DMS79 (cell line): ENCODE data around the gene SLC23A2.
A peak's percentile ranks its signal among the peaks of the same experiment; 100 is the strongest.

Source experiments
- DNase-seq: peaks from one replicate; lab custom pipeline; 2025; lab: John Stamatoyannopoulos, UW

Gene SLC23A2

DNA sequence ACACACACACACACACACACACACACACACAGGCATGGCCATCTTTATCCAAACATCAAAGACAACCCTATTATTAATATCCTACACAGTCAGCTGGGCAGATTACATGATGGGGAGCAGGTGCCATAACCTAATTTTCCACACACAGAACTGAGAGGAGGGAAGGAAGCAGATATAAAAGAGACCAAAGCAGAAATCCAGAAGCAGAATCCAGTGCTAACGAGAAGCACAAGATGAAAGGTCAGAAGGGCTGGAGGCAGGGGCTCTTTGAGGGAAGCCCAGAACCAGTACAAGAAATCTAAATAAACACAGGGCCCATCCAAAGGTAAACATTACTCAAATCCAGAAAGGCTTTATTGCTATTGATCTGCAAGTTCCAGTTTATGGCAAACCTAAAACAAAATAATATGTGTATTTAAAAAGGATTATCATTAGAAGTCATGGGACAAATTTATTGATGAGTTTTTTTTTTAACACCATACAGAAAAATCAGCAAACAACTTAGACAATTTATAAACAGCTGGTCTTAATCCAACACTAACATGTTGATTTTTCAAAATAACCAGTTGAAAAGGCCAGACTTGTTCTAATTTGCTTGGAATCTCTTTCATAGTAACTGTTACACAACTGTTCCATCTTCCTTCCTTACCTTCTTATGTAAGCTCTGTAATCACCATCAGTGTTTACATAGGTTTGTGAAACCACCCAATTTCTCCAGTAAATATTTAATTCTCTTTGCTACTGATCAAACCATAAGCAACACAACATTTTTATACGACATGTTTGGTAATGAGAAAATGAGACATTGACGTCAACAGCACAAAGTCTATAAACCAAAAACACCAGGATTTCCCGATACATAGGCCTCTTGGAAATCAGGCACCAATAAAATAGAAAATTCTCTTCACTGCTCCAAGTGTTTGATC is 34.2 kb downstream of the SLC23A2 start:
- no peak for DNase-seq

DNA sequence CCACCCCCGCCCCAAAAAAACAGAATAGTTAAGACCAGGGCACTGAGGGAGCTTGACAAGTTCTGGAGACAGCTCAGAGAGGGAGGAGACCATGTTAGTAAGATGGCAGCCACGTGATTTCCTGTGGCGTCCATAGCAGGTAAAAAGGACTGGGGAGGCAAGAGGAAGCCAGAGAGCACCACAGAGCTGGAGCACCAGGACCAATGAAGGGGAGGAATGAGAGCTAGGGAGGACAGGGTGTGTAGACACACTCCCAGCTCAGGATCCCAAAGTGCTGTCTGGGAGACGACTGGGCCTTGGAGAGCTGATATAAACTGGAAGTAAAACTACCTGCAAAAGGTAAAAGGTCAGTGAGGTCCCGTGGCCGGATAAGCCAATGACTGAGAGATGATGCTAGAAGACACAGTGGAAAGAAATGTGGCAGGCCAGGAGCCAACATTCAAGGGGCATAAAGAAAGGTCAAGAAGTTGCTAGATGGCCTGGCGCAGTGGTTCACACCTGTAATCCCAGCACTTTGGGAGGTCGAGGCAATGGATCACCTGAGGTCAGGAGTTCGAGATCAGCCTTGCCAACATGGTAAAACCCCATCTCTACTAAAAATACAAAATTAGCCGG is 39.0 kb downstream of the SLC23A2 start:
- no peak for DNase-seq

DNA sequence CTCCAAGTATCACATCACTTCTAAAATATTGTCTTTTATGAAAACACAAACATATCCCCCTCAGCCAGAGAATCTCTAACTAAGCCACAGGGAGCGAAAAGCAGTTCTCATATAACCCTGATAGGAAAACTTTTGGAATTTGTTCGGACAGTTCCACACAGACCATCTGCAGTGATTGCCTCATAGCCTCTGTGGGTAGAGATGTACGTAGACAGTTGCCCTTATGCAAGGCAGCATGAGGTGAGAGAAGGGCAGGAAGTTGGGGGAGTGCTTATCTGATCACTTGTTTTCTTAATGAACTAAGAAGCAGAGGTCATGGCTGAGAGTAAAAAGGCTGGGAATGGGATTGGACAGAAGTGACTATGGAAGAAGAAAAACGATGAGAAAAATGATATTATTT is 39.6 kb downstream of the SLC23A2 start:
- DNase-seq: no peak

DNA sequence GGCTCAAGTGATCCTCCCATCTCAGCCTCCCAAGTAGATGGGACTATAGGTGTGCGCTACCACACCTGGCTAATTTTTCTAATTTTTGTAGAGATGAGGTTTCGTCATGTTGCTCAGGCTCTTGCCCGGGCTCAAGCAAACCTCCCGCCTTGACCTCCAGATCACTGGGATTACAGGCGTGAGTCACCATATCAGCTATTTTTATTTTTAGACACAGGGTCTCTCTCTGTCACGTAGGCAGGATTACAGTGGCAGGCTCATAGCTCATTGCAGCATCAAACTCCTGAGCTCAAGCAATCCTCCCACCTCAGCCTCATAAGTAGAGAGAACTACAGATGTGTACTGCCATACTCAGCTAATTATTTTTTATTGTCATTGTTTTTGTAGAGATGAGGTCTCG is 41.7 kb downstream of the SLC23A2 start:
- no peak for DNase-seq

DNA sequence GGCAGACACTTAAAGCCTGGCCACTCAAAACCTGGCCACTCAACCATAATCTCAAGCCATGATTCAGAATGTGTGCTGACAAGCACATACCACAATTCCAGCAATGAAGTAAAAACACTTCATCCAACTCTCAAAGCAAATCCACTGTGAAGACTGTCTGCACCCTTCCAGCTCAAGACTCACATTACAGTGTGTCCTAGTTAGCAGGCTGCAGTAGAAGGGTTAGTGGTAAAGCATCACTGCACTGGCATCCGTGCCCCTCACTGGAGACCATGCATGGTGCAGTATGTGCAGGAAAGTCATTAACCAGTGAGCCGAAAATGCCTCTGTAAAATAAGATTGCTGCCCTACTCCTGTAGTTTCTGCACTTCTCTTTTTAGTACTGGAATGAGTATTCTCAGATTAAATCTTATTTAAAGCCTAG is 43.4 kb downstream of the SLC23A2 start:
- DNase-seq: peak; percentile 56

DNA sequence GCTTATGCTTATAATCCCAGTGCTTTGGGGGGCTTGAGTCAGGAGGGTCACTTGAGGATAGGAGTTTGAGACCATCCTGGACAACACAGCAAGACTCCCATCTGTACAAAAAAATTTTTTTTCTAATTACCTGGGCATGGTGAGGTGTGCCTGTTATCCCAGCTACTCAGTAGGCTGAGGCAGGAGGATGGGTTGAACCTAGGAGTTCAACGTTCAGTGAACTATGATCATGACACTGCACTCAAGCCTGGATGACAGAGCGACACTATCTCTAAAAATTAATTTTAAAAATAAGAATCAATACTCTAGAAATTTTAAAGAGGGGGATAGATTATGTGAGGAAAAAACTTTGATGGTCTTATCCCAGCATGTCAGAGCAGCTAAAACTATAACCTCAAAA is 44.1 kb downstream of the SLC23A2 start:
- no peak for DNase-seq

DNA sequence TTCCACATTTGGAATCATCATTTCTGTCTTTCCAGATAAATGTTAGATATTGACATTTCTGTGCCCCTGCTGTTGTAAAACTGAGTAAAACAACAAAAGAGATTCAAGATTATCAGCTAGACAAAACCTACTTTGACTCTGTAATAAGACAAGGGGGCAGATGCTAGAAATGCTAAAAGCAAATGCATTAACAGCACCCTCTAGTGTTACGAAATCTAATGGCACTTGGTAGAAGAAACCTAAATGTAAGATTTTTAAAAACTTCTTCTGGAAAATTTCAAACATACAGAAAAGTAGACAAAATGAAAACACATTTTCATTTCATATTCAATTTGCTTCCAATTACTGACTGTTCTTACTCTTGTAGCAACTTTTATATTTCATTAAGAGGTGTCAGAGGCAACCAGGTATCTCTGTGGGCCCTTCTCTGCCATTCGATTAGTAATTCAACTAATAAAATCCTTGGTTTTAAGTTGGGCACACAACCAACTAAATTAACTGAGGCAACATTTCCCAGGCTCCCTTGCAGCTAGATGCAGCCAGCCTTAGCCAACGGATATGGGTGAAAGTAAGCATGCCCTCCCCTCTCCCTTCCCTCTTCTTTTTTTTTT is 45.0 kb downstream of the SLC23A2 start:
- peak; percentile 27 for DNase-seq

DNA sequence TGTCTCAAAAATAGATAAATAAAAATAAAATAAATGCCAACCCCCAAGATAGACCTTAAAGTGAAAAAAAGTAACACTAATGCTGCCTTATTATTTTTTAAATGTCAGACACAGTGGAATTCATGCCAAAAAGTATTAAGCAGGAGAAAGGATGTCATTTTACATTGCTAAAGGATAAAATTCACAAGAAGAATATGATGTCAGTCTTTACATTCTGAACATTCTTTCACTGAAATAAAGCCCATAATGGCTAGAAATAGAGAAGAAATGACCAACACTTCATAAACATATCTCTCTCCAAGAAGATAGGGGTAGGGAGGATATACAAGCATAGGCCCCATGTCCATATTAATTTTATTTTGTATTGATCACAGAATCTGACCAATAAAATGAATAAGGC is 47.4 kb downstream of the SLC23A2 start:
- no peak for DNase-seq

DNA sequence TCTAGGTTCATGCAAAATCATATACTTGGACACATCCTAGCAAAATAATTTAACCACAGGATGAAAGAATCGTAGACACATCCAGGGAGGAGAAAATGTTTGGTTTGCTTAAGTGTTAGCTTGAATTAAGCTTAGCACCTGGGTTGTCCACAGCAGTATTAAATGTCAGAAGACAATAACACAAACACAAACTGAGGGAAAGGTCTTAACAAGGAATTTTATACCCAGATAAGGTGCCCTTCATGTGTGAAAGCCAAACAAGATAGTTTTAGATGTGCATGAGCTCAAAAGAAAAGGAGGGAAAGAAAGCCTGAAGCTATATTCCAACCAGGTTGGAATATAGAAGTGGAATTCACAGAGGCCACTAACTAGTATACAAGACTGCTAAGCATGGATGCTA is 49.1 kb downstream of the SLC23A2 start:
- no peak for DNase-seq

DNA sequence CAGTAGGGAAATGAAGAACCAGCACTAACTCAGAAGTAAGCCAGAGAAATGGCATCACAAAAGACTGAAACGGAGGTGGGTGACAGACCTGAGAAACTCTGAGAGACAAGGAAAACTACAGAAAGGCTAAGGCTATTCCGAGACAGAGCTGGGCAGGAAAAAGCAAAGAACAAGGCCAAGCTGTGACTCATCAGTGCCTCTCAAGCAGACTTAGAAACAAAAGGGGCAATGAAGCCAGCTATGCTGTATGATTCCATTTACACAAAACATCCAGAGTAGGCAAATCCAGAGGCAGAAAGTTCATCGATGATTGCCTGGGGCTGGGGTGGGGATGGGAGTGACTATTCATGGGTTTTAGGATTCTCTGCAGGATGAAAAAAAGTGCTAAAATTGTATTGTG is 50.0 kb downstream of the SLC23A2 start:
- no peak for DNase-seq

DNA sequence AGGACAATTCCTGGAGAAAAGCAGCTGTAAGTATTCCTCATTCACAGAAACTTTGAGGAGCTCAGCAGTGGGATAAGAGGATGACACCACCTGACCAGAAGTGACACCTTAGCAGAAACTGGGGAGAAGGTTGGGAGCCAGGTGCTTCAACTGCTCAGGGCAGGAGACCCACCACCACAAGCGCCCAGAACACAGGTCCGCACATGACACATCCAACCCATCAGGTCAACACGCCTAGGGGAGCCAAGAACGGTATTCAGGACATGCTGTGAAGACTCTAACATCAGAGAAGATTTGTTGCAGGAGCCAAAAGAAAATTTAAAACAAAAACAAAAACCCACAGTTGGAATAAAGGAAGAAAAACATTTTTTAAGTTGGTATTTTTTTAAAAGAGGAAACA is 50.5 kb downstream of the SLC23A2 start:
- DNase-seq: no peak

DNA sequence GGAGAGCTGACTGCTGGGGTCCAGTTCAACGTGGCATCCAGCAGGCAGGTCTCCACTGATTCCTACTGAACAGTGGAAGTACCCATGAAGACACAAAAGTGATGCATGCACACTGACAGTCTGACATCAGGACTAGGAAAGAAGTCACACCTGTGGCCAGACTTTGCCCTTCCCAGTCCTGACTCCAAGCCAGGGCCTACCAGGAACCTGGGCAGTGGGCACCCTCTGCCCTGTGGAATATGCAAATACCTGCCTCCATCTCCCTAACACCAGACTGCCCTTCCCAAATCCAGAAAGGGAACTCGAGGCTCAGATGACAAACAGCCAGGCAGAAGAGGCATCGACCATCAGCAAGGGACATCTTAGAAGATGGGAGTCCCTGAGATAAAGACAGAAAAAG is 50.9 kb downstream of the SLC23A2 start:
- DNase-seq: no peak

DNA sequence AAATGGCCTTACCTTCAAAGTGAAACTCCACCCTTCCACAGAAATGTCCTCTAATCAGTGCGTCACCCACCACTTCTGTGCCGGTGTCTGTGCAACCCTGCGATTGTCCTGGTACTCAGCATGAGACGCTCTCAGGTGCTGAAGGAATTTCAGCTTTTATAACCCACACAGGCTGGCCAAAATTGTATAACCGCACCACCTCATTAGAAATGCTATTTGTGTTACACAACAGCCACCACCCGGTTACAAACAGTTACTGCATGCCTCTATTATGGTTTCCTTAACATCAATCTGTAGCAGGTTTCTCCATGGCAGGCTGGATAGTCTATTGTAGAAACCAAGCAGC is 51.5 kb downstream of the SLC23A2 start:
- DNase-seq: no peak

DNA sequence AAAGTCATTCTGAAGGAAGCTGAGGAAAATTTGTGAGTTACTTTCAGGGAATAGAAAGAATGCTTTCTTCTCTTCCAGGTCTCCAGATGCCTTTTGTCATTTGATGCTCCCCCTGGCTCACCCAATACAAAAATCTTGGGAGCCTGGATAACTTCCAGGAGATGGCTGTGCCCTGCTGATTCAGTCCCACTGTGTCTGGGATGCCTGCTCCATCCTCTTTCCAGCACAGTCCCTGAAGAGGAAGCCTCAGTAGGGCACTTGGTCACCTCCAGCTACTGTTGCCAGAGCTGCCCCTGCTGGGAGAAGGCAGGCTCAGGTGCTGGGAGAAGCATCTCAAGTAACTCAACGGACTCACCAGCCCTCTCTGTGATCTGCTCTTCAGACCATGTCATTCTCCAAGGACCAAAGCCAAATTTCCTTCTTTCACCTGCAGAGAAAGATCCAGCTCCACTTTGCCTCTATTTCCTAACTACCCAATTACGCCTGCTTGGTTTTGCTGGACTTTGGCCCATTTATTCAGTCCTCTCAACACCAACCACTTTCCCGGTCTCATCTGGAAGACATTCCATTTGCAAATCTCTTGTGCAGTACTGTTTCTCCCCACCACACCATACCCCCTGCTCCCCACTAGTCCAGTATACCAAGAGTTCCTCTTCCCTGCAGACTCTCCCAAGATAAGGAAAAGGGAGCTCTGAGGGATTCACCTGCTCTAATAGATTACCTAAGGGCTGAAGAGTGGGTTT is 53.3 kb downstream of the SLC23A2 start:
- DNase-seq: no peak

DNA sequence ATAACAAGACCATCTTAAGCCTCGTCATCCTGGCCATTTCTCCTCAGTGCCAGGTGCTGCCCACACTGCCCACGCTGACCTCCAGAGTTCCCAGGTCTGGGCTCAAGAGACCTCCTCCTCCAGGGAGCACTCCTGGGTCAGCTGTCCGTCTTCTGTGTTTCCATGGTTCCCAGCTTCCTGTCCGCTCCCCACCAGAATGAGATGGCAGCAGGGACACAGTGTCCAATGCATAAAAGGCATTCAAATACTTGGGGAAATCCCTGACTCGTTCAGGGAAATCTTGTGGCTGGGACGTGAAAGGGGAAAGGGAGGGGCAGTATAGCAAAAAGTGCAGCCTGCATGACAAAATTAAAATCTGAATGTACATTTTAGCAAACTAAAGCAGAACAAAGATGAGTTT is 54.3 kb downstream of the SLC23A2 start:
- DNase-seq: no peak

DNA sequence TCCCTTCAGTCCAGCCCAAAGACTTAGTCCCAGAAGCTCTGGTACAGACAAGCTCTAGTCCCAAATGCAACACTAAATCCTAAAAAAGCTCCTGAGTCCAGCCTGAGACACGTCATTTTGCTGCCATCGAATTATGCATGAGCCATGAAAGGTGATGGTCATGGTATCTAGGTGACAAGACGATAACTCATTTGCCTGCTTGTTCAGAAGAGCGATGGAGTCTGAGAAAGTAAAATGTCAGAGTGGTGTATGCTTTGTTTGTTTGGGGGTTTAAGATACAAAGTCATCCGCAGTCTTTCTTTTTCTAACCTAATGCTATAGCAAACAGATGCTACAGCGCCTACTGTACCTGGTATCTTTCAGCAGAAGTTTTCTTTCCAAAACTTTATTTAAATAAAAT is 54.7 kb downstream of the SLC23A2 start:
- no peak for DNase-seq

DNA sequence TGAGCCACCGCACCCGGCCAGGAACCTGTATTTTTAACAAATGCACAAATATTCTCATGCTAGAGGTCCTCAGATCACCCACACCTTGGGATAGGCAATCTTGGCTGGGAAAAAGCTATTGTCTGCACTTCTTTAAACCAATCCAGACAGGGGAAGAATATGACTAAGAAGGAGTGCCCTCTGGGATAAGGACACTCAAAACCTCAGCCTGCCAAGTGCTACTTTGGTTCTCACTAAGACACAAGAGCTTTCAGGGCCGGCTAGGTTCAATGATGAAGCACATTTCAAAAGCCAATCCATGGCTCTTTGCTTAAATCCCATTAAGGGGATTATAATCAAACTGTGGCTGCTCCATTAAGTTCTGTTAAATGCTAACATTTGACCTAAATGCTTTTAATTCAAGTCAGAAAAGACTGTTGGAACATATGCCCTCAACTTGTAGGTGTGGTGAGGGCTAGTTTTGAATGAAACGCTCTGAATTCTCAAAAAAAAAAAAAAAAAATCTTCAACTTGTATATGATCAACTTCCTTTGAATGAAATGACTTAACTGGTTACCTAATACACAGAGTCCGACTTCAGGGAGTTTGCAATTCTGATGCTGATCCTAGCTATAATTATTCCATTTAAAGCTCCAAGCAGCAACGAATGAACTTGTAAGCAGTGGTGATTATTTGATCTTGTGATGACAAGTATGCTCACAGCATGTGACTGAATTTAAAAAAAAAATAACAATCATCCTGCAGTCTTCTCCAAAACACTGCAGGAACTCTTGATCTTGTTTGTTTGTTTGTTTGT is 56.6 kb downstream of the SLC23A2 start:
- peak; percentile 91 for DNase-seq

DNA sequence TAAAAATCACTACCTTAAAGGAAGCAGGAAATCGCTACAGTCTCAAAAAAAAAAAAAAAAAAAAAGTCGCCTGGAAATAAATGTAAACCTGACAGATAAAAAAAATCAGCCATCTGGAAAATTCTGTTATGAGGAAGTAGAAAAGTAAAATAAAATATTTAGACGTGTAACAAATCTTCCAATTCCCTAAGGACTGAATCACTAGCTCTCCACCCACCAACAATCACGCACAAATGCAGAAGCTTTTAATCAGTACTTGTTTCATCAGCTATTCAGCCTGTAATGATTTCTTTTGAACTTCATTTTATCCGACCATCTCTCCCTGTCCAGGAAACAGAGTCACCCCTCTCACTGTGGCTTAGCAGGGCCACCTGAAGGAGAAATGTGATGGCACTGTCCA is 59.0 kb downstream of the SLC23A2 start:
- no peak for DNase-seq

DNA sequence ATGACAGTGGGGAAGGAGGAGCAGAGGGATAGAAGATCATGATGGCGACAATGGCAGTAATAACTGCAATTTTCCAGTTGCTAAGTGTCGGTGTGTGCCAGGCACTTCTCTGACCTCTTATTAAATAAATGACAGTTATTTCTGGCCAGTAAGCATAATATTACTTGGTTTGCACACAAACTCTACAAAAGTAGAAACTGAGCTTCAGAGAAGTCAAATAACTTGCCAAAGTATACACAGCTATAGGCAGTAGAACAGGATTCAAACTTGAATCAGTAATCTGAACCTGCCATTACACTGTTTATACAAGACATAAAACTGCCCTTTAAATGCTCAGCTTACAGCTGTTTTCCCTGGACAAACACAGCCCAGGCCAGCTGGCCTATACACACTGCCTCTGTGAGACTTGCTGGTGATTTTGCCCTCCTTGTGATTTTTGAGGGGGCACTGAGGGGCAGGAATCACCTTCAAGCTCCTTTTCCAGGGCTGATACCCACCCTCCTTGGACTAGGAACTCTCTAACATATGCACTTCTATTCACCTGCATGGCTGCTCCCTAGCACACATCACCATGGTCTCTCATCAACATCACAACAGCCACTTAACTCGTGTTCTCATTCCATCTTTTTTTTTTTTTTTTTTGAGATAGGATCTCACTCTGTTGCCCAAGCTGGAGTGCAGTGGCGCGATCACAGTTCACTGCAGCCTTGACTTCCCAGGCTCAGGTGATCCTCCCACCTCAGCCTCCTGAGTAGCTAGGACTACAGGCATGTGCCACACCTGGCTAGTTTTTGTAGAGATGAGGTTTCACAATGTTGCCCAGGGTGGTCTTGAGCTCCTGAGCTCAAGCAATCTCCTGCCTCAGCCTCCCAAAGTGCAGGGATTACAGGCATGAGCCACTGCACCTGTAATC is 63.6 kb downstream of the SLC23A2 start:
- DNase-seq: no peak

DNA sequence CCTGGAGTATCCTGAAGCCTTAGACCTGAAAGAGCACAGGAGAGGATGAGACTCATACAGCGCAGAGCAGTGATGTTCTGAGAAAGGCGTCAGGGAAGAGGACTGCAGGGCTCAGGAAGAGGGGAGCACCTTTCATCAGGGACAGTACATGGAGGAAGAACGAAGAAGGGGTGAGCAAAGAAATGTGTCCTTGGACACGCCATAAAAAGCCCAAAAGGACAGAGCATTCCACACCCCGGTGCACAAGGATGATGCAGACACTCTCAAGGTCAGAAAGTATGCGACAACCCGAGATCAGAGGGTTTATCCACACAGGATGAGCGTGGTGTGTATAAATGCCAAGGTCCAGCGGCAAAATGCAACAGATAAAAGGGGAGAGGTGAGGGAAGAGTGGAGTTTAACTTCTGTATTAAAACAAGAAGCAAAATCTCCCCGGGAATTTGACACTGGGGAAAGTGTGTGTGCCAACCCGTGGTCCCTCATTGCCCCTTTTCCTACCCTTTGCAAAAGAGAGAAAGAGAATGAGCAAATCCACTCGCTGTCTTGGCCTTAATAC is 64.4 kb downstream of the SLC23A2 start:
- no peak for DNase-seq
